Renal cortical epithelial cell (primary cell): ENCODE data around the gene PPP1R18. TPM values are rescaled to one million over a fixed set of nuclear protein-coding genes. Genes with fewer than 3 reads are reported as not detected.
A peak's percentile ranks its signal among the peaks of the same experiment; 100 is the strongest.

Experiments
- DNase-seq: peaks from one replicate; pipeline ENCODE4 v3.0.0-alpha.2; 2011; ENCODE audit warnings: low read depth
- total RNA-seq: library from RNA; depleted of rRNA; stranded (reverse); fragments of >200 nt; gene quantifications from 2 replicates; pipeline ENCODE4 v1.2.3, GENCODE V29; 2014

Gene PPP1R18
- total RNA-seq, 1 donor from 2014 or later, result 27.5 TPM

DNA sequence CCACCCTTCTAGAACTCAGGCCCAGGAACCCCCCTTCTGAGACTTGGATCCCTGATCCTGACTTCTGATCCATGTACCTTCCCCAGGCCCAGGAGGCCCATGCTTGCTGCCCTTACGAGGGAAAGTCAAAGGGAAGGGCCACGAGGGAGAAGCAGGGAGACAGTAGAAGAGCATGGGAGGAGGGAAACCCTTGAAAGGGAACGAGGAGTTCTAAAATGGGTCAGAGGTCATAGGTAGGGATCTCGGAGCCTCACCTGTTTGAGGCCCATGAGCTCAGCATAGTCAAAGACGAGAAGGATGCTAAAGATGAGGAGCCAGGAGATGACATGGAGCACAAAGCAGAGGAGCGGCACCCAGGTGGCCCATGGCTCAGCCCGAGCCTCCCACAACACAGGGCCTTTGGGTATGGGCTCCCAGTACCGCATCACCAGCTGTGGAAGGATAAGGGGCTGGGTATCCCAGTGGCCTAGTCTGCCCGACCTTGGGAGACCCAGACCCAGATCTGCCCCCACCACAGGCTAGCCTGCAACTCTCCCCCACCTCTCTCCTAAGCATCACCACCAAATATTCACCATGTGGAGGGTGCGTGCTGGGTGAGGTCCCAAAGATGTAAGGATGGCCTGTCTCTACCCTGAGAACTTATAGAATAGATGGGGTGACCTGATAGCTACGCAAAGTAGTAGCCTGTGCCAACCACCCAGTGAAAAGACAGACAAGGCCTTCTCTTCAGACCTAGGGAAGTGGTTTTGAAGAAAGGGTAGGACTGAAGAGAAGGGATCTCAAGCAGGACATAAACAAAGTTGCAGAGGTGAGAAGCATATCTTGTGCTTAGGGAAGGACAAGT is 2.8 kb upstream of the PPP1R18 start:
- no peak for DNase-seq

DNA sequence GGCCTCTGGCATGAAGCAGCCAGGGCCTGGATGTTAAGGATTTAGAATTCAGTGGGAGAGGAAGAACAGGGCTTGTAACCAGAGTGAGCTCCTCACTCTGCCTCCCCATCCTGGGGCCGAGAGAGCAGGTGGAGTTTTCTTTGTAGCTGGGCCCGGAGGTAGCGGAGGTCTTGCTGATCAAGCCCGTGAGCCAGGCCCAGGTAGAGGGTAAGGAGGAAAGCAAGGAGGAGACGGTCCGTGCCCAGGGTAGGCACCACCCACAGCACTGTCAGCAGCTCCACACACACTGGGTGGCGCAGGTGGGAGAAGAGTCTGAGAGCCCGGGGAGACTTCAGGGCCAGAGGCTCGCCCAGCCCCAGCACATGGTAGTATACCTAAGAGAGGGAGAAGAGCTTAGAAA is 2.1 kb upstream of the PPP1R18 start:
- DNase-seq, result no peak

DNA sequence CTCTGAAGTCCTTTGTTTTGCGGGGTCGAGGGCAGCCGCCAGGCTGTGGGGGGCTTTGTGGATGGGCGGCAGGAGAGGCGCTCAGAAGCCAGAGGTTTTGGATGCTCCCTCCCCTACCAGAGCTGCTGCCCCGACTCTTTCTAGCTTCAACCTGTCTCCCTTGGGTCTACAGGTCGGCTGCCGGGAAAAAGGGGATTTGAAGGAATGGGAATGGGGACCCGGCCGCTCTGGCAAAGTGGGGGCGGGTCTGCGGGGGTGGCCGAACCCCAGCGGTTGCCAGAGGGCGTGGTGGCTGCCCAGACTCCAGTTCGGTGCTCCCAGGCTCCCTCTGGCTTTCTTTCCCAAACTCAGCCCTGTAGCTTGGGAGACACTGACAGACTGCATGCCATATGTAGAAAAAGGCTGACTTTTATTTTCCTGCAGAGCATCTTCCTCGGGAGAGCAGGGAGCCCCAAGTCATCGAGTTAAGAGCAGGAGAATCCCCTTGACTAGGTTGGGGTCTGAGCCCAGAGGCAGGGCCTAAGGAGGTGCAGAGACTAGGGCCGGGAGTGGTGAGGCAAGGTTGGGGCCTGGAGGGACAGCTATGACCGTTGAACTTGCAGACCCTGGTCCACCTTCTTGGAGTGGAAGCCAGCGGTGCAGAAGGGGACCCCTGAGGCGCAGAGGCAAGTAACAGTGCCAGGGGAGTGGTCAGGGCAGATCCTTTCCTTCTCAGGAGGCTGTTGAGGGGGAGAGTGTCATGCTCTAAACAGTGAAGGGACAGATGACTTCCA is 1.4 kb upstream of the PPP1R18 start:
- no peak for DNase-seq

DNA sequence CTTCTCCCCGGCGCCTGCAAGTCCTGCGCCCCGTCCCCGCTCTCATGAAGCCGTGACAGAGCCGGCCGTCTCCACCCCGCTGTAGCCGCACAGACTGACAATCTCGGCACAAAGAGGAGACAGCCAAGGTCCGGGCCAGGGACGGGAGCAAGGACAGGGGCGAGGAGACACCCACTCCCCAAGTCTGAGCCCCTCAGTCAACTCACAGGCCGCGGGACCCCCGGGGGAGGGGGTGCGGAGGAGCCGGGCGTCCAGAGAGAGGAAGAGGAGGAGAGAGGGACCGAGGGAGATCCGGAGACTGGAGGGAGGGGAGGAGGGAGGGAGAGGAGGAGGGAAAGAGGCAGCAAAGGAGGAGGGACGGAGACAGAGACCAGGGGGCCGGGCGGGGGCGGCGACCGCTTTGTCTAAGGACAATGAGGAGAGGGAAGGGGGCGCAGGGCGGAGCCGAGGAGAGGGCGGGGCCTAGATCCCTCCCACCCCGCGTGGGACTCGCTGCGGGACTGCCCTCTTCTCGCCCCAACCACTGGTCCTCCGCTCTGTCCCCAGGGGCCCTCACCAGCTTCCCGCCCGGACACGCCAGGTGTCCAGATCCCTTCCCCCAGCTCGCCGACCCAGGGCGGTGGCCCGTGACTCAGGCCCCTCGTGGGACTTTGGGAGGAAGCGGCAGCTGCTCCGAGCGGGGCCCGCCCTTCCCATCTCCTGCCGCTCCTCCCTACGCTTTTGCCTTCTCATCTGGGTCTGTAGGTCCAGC is 638 bp upstream of the PPP1R18 start:
- DNase-seq, result peak; percentile 66

DNA sequence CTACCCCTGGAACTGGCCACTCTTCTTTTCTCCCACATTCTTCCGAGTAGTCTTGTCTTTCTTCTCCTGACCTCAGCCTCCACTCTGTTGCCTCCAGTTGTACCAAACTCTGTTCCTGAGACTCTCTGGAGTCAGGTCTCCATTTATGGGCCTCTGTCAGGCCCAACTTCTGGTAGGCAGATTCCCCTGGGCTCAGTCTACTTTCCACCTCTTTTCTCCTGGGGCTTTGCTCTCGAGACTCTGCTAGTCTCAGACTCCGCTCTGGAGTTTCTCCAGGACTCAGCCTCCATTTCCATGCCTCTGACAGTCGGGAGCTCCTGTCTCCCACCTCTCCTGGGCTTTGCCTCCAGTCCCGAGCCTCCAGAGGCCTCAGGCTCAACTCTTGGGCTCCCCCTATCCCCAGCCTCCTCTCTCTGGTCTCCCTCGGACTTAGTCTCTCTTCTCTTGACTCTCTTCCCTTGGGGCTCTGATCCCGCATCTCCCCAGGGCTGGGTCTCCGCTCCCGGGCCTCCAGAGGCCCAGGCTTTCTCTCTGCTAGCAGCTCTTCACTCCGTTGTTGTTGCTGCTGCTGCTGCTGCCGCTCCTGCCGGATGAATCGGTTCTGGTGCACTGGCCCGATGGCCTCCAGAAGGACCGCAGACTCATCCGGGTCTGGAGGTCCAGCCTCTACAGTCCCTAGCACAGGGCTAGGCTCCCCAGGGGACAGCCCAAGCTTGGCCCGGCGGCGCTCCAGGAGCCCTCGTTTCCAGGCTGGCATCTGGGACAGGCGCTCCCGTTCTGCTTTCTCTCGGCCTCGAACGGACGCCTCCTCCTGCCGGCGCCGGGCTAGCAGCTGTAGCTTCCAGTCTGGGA is 1.1 kb downstream of the PPP1R18 start:
- DNase-seq, result no peak

- DNase-seq, result no peak
Measured at GRCh38 chr6:30684386-30685156, 1.9 kb downstream of the PPP1R18 start.

- no peak for DNase-seq
Measured at GRCh38 chr6:30683980-30684338, 2.5 kb downstream of the PPP1R18 start.

DNA sequence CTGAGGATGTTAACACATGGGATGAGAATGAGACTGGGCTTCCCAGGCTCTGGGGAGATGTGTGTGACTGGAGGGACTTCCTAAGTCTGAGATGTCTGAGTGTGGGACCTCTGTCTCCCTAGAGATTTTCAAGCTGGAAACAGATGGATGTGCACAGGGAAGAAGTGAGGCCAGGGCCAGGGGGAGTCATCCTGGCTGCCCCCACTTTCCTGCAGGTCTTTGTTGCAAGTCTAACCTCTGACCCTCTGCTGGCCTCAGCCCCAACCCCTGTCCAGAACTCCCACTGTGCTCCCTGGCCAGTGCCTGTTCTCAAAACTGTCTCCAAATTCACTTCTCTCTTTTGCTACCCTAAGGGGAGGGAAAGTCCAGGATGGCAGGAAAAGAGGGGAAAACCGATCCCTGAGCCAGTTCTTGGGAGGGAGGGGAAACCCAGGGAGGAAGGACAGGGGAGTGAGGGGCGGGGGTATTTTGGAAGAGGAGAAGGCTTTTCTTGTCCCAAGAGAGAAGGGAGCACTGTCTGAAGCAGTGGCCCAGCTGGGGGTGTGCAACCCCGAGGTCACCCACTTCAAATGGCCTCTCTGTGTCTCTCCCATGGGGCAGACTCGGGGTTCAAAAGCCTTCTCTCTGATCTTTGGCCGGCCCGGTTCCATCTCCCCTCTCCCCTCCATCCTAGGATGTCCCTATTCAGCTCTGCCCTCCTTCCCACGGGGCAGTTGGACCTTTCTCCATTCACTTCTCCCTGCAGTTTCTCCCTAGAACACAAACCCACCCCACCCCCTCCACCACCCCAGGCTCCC is 3.1 kb downstream of the PPP1R18 start:
- no peak for DNase-seq

GRCh38 chr6:30682143-30683117 is 4.0 kb downstream of the PPP1R18 start:
- DNase-seq, result peak; percentile 87

DNA sequence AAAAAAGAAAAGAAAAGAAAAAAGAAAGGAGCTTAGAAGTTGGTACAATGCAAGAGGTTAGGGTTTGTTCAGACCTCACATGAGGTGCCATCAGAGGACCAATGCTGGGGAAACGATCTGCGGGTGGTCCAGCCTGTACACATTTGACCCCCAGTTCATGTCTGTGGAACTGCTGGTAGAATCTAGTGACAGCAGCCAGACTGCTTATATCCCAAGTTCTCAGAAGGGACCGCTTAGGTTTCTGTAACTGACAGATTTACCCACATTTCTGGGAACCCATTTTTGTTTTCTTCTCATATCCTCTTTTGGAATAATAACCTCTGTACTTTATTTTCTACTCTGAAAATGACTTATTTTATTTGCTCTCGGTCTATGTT is 4.7 kb downstream of the PPP1R18 start:
- no peak for DNase-seq

GRCh38 chr6:30679765-30680535 is 6.5 kb downstream of the PPP1R18 start:
- DNase-seq, result no peak

DNA sequence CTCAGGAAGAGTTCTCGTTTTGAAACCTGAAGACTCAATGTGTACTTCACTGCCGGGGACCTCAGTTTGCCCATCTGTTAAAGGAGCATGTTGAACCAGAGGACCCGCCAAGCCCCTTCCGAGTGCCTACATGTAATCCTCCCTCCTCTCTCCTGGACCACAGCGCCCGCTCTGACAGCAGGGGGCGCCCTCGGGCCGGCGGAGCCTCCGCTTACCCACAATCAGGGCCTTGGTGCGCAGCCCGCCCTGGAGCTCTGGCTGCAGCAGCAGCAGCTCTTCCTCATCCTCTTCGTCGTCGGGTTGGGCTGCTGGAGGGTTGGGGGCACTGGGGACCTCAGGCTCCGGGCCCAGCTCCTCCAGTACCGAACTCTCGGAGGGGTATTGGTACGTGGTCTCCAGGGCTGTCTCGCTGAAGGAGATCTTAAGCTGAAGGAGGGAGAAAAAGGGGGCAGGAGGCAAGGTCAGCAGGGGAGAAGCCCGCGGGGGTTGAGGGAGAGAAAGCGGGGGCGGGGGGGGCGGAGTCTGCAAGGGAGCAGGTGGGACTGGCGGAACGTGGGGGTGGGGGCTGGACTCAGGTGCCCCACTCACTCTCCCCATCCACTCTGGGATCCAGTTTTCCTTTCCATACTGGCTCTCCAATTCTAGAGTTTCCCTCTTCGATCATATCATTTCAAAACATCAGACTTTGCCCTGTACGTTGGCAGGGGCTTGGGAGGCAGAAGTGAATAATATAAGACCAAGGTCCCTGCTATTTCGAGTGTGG is 7.3 kb downstream of the PPP1R18 start:
- peak; percentile 46 for DNase-seq

DNA sequence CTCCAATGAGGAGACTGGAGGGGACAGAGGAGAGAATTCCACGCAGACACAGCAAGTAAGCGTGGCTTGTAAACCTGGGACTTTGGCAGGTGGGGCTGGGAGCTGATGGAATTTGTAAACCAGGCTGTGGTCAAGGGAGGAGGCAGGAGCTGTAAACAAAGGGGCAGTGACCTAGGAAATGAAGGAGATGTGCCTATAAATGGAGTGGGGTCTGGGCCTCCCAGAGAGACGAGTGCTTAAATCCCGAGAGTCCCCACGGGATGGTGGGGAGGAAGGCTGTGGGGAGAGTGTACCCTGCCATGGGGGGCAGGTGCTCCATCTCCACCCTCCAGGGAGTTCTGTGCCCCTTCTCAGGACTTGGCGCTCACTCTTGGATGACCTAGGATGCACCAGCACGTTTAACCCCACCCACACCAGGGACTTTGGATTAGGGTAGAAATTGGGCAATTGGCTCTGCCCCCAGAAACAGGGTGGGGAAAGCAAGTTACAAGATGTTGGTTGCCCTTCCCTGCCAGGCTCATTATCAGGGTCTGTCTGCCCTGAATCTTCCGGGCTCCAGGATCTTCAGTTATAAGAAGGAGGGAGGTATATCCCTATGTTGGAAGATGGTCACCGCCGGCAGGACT is 9.7 kb downstream of the PPP1R18 start:
- no peak for DNase-seq

GRCh38 chr6:30672445-30673253 is 13.8 kb downstream of the PPP1R18 start, which contains the start of gene DHX16:
Gene DHX16 (minus strand): TSS chr6:30673006. CDS start chr6:30672841, 165 bp downstream.
- peak; percentile 96 for DNase-seq

GRCh38 chr6:30670760-30671527 is 15.5 kb downstream of the PPP1R18 start:
- DNase-seq, result no peak
